Large intestine (tissue), 3 donors: ENCODE data around the gene RNF223. TPM values are rescaled to one million over a fixed set of nuclear protein-coding genes. Genes with fewer than 3 reads are reported as not detected.
"Not testable (repeated sequence)": the region's sequence is repeated elsewhere in the genome, so short reads cannot be mapped to it uniquely, and the experiment has no call there.

ENCODE experiments used
- DNase-seq, 2 donors: peaks; one replicate each; pipeline versions ENCODE4 v3.0.0 to v3.0.0-alpha.2; 2013
- H3K27ac ChIP-seq: one replicate; pipeline ENCODE4 v1.5.1; 2013; ENCODE audit warnings: low read length
- H3K27me3 ChIP-seq: 2 replicates; pipeline ENCODE4 v1.6.1; 2013; ENCODE audit warnings: low read length; ENCODE audit not compliant: control insufficient read depth, insufficient read depth
- H3K36me3 ChIP-seq: 2 replicates; pipeline ENCODE4 v1.6.1; 2013; ENCODE audit warnings: low read length; ENCODE audit not compliant: control insufficient read depth, insufficient read depth
- H3K4me1 ChIP-seq: one replicate; pipeline ENCODE4 v1.6.1; 2013; ENCODE audit warnings: low read length; ENCODE audit not compliant: control insufficient read depth, insufficient read depth
- H3K4me3 ChIP-seq: one replicate; pipeline ENCODE4 v1.5.1; 2013; ENCODE audit warnings: low read length
- H3K9me3 ChIP-seq: one replicate; pipeline ENCODE4 v1.6.1; 2013; ENCODE audit warnings: mild to moderate bottlenecking, low read depth, low read length, moderate library complexity; ENCODE audit not compliant: control insufficient read depth
- WGBS: methylation state at CpG from one replicate; pipeline ENCODE4 v1.1.5; 2013; ENCODE audit warnings: low lambda C conversion rate; ENCODE audit not compliant: insufficient coverage; 5-methylcytosine and 5-hydroxymethylcytosine counted together
- polyA plus RNA-seq: library from polyadenylated mRNA; unstranded; fragments of 120-200 nt; gene quantifications from one replicate; pipeline ENCODE4 v1.2.1, GENCODE V29; 2013

The RNF223 gene
- polyA plus RNA-seq, 1 donor, result 0.06 TPM

- Histone ChIP-seq H3K9me3 (peaks cover 19% of the 10 kb centered on the region), H3K36me3 (peaks cover 25% of the 10 kb centered on the region), H3K27me3 (peaks cover 49% of the 10 kb centered on the region), H3K4me1 (peaks cover 18% of the 10 kb centered on the region)
- not testable (repeated sequence) for H3K27ac ChIP-seq, DNase-seq, H3K4me3 ChIP-seq
- no CpG with 5 or more reads among the region's 15 CpGs for WGBS
These were observed 16.4 kb downstream of the RNF223 start for GRCh38 chr1:1057769-1058087.

- WGBS, result no CpG with 5 or more reads among the region's 50 CpGs
- Histone ChIP-seq H3K4me1 (peaks cover 15% of the 10 kb centered on the region), H3K9me3 (peaks cover 24% of the 10 kb centered on the region), H3K27ac (no peak overlapping the region), H3K4me3 (no peak overlapping the region), H3K36me3 (peaks cover 38% of the 10 kb centered on the region), H3K27me3 (peaks cover 33% of the 10 kb centered on the region)
- DNase-seq, result no peak
These were observed 18.0 kb downstream of the RNF223 start for GRCh38 chr1:1055841-1056736.

- Histone ChIP-seq H3K27ac (no peak overlapping the region), H3K9me3 (peaks cover 18% of the 10 kb centered on the region), H3K36me3 (peaks cover 49% of the 10 kb centered on the region), H3K27me3 (peaks cover 22% of the 10 kb centered on the region), H3K4me3 (no peak overlapping the region), H3K4me1 (peaks cover 15% of the 10 kb centered on the region)
- no CpG with 5 or more reads among the region's 23 CpGs for whole genome bisulfite sequencing
- DNase-seq, result no peak
These were observed 19.1 kb downstream of the RNF223 start for GRCh38 chr1:1054971-1055370.

GRCh38 chr1:1054099-1054700, 19.9 kb downstream of the RNF223 start:
- Histone ChIP-seq H3K9me3 (peaks cover 15% of the 10 kb centered on the region), H3K27ac (no peak overlapping the region), H3K27me3 (peaks cover 18% of the 10 kb centered on the region), H3K4me1 (peaks cover 11% of the 10 kb centered on the region), H3K36me3 (peaks cover 53% of the 10 kb centered on the region), H3K4me3 (no peak overlapping the region)
- 83% methylated on average over 1 of the region's 18 CpGs for WGBS
- no peak for DNase-seq

- no peak overlapping the region for H3K27ac ChIP-seq
- H3K36me3 ChIP-seq, result peaks cover 55% of the 10 kb centered on the region
- DNase-seq, result no peak
- H3K4me3 ChIP-seq, result no peak overlapping the region
- peaks cover 10% of the 10 kb centered on the region for H3K9me3 ChIP-seq
- H3K4me1 ChIP-seq, result peaks cover 8% of the 10 kb centered on the region
- H3K27me3 ChIP-seq, result peaks cover 13% of the 10 kb centered on the region
- no CpG with 5 or more reads among the region's 18 CpGs for WGBS
These were observed 20.4 kb downstream of the RNF223 start for GRCh38 chr1:1053682-1054081.

- no peak for DNase-seq
- H3K27me3 ChIP-seq, result peaks cover 6% of the 10 kb centered on the region
- peaks cover 10% of the 10 kb centered on the region for H3K9me3 ChIP-seq
- no peak overlapping the region for H3K27ac ChIP-seq
- peaks cover 55% of the 10 kb centered on the region for H3K36me3 ChIP-seq
- no peak overlapping the region for H3K4me3 ChIP-seq
- H3K4me1 ChIP-seq, result peaks cover 1% of the 10 kb centered on the region
- WGBS, result no CpG with 5 or more reads among the region's 15 CpGs
These were observed 21.1 kb downstream of the RNF223 start for GRCh38 chr1:1053022-1053421.

- WGBS, result no CpG with 5 or more reads among the region's 29 CpGs
- Histone ChIP-seq H3K4me1 (no peaks in the 10 kb centered on the region), H3K9me3 (peaks cover 10% of the 10 kb centered on the region), H3K27me3 (peaks cover 4% of the 10 kb centered on the region), H3K27ac (no peak overlapping the region), H3K36me3 (peaks cover 61% of the 10 kb centered on the region), H3K4me3 (no peak overlapping the region)
- DNase-seq, result no peak
These were observed 21.9 kb downstream of the RNF223 start for GRCh38 chr1:1052003-1052840.

GRCh38 chr1:1051127-1051810, 22.8 kb downstream of the RNF223 start:
- no peak overlapping the region for H3K27ac ChIP-seq
- H3K4me1 ChIP-seq, result no peaks in the 10 kb centered on the region
- no peak for DNase-seq
- no peaks in the 10 kb centered on the region for H3K27me3 ChIP-seq
- peaks cover 70% of the 10 kb centered on the region for H3K36me3 ChIP-seq
- no CpG with 5 or more reads among the region's 46 CpGs for WGBS
- peaks cover 10% of the 10 kb centered on the region for H3K9me3 ChIP-seq
- H3K4me3 ChIP-seq, result no peak overlapping the region

GRCh38 chr1:1050577-1051052, 23.5 kb downstream of the RNF223 start:
- DNase-seq, result no peak
- Histone ChIP-seq H3K9me3 (peaks cover 10% of the 10 kb centered on the region), H3K4me1 (no peaks in the 10 kb centered on the region), H3K4me3 (no peak overlapping the region), H3K27ac (no peak overlapping the region), H3K36me3 (peaks cover 75% of the 10 kb centered on the region), H3K27me3 (no peaks in the 10 kb centered on the region)
- 83% methylated on average over 1 of the region's 32 CpGs for WGBS
